Neural cell (in vitro differentiated cells): Measurements from ENCODE around the gene RTBDN.

Experiments
- MXI1 ChIP-seq: fragments of 450-650 bp; conservative IDR thresholded peaks from 2 replicates; pipeline ENCODE4 v1.6.1; 2014; ENCODE audit warnings: antibody characterized with exemption, mild to moderate bottlenecking; ENCODE audit not compliant: poor library complexity, severe bottlenecking
- POLR2AphosphoS5 ChIP-seq: IDR thresholded peaks from 2 replicates; pipeline ENCODE4 v1.6.1; 2012
- TAF1 ChIP-seq: IDR thresholded peaks from 2 replicates; pipeline ENCODE4 v1.6.1; 2012; ENCODE audit warnings: low read depth

- no peak for TF ChIP-seq POLR2AphosphoS5
- TF ChIP-seq TAF1: no peak
- TF ChIP-seq MXI1: no peak
These were observed 48.2 kb upstream of the RTBDN start for GRCh38 chr19:12882589-12882988.
